ENCODE data around the gene HES3.
"Not testable (repeated sequence)": the region's sequence is repeated elsewhere in the genome, so short reads cannot be mapped to it uniquely, and the experiment has no call there.

HES3 gene

GRCh38 chr1:6211731-6212130 lies 32.2 kb upstream of the HES3 start:
- Histone ChIP-seq H2BK120ac (ENCODE audit: low read depth, low read length) (no peak overlapping the region), H2AFZ (ENCODE audit: low read length) (no peak overlapping the region), H3K23ac (ENCODE audit: low read depth, low read length, poor library complexity) (no peak overlapping the region), H4K91ac (ENCODE audit: low read depth, low read length, poor library complexity) (no peak overlapping the region), H3K4me1 (ENCODE audit: control insufficient read depth in 2 of 2, insufficient read depth in 1 of 2, low read depth in 1 of 2, low read length in 2 of 2) (peaks cover 6 to 12% of the 10 kb centered on the region in 2 donors), H3K4ac (ENCODE audit: low read length) (no peak overlapping the region), H4K8ac (ENCODE audit: low read depth, low read length) (no peak overlapping the region), H3K9me3 (replicated peaks in 1 of 2; ENCODE audit: control insufficient read depth in 2 of 2, insufficient read depth in 1 of 2, low read depth in 1 of 2, low read length in 2 of 2) (peaks cover 0 to 2% of the 10 kb centered on the region in 2 donors), H3K4me3 (ENCODE audit: low read length in 2 of 2) (no peak overlapping the region), H3K36me3 (replicated peaks in 1 of 2; ENCODE audit: control insufficient read depth in 2 of 2, insufficient read depth in 2 of 2, low read length in 2 of 2) (no peaks in the 10 kb centered on the region), H2BK15ac (ENCODE audit: low read length) (no peak overlapping the region), H3K9ac (ENCODE audit: low read depth, low read length, poor library complexity) (no peak overlapping the region), H3K27ac (replicated peaks; ENCODE audit: low read length) (no peak overlapping the region), H3K27me3 (ENCODE audit: control insufficient read depth in 3 of 3, insufficient read depth in 3 of 3, low read depth in 1 of 3, low read length in 3 of 3) (peaks cover 10 to 28% (median 18%) of the 10 kb centered on the region in 3 experiments), H3K14ac (ENCODE audit: low read length) (no peak overlapping the region), H2AK5ac (ENCODE audit: low read depth, low read length) (no peak overlapping the region), H2BK5ac (ENCODE audit: low read length) (no peak overlapping the region), H2BK12ac (ENCODE audit: low read length) (no peak overlapping the region), H3K18ac (ENCODE audit: low read length) (no peak overlapping the region), H3K4me2 (ENCODE audit: insufficient read depth, low read length, poor library complexity, severe bottlenecking) (no peak overlapping the region), H3K79me1 (ENCODE audit: low read depth, low read length) (peaks cover 1% of the 10 kb centered on the region)
- no CpG with 5 or more reads among the region's 16 CpGs for WGBS, 2 donors (ENCODE audit: extremely low coverage in 2 of 2, insufficient read length in 2 of 2, insufficient replicate concordance in 1 of 2)
- no peak for DNase-seq (ENCODE audit: low spot score)

GRCh38 chr1:6212193-6212959 lies 31.6 kb upstream of the HES3 start:
- Histone ChIP-seq H2BK15ac (ENCODE audit: low read length) (no peak overlapping the region), H3K18ac (ENCODE audit: low read length) (no peak overlapping the region), H3K27ac (replicated peaks; ENCODE audit: low read length) (no peak overlapping the region), H2BK5ac (ENCODE audit: low read length) (peak overlapping the region; percentile 43), H2AFZ (ENCODE audit: low read length) (no peak overlapping the region), H2BK120ac (ENCODE audit: low read depth, low read length) (no peak overlapping the region), H3K4me1 (ENCODE audit: control insufficient read depth in 2 of 2, insufficient read depth in 1 of 2, low read depth in 1 of 2, low read length in 2 of 2) (peaks cover 6 to 10% of the 10 kb centered on the region in 2 donors), H3K36me3 (replicated peaks in 1 of 2; ENCODE audit: control insufficient read depth in 2 of 2, insufficient read depth in 2 of 2, low read length in 2 of 2) (no peaks in the 10 kb centered on the region), H3K14ac (ENCODE audit: low read length) (no peak overlapping the region), H3K27me3 (ENCODE audit: control insufficient read depth in 3 of 3, insufficient read depth in 3 of 3, low read depth in 1 of 3, low read length in 3 of 3) (peaks cover 9 to 21% (median 11%) of the 10 kb centered on the region in 3 experiments), H4K91ac (ENCODE audit: low read depth, low read length, poor library complexity) (no peak overlapping the region), H3K9me3 (replicated peaks in 1 of 2; ENCODE audit: control insufficient read depth in 2 of 2, insufficient read depth in 1 of 2, low read depth in 1 of 2, low read length in 2 of 2) (peaks cover 0 to 2% of the 10 kb centered on the region in 2 donors), H3K9ac (ENCODE audit: low read depth, low read length, poor library complexity) (peak overlapping the region; percentile 12), H4K8ac (ENCODE audit: low read depth, low read length) (no peak overlapping the region), H3K4me2 (ENCODE audit: insufficient read depth, low read length, poor library complexity, severe bottlenecking) (no peak overlapping the region), H2BK12ac (ENCODE audit: low read length) (no peak overlapping the region), H2AK5ac (ENCODE audit: low read depth, low read length) (peak overlapping the region; percentile 76), H3K4ac (ENCODE audit: low read length) (no peak overlapping the region), H3K23ac (ENCODE audit: low read depth, low read length, poor library complexity) (peak overlapping the region; percentile 44), H3K4me3 (ENCODE audit: low read length in 2 of 2) (no peak overlapping the region), H3K79me1 (ENCODE audit: low read depth, low read length) (peaks cover 1% of the 10 kb centered on the region)
- DNase-seq (ENCODE audit: low spot score) = no peak
- no CpG with 5 or more reads among the region's 20 CpGs for WGBS, 2 donors (ENCODE audit: extremely low coverage in 2 of 2, insufficient read length in 2 of 2, insufficient replicate concordance in 1 of 2)

GRCh38 chr1:6218375-6219164 lies 25.4 kb upstream of the HES3 start:
- Histone ChIP-seq H3K18ac (ENCODE audit: low read length) (peak overlapping the region; percentile 68), H2AK5ac (ENCODE audit: low read depth, low read length) (no peak overlapping the region), H3K9me3 (replicated peaks in 1 of 2; ENCODE audit: control insufficient read depth in 2 of 2, insufficient read depth in 1 of 2, low read depth in 1 of 2, low read length in 2 of 2) (no peaks in the 10 kb centered on the region), H3K27ac (replicated peaks; ENCODE audit: low read length) (no peak overlapping the region), H4K8ac (ENCODE audit: low read depth, low read length) (peak overlapping the region; percentile 87), H3K27me3 (ENCODE audit: control insufficient read depth in 3 of 3, insufficient read depth in 3 of 3, low read depth in 1 of 3, low read length in 3 of 3) (no peaks in the 10 kb centered on the region), H3K4me2 (ENCODE audit: insufficient read depth, low read length, poor library complexity, severe bottlenecking) (no peak overlapping the region), H3K9ac (ENCODE audit: low read depth, low read length, poor library complexity) (peak overlapping the region; percentile 34), H3K4ac (ENCODE audit: low read length) (no peak overlapping the region), H4K91ac (ENCODE audit: low read depth, low read length, poor library complexity) (no peak overlapping the region), H2BK12ac (ENCODE audit: low read length) (no peak overlapping the region), H3K36me3 (replicated peaks in 1 of 2; ENCODE audit: control insufficient read depth in 2 of 2, insufficient read depth in 2 of 2, low read length in 2 of 2) (peaks cover 10 to 34% of the 10 kb centered on the region in 2 donors), H3K4me1 (ENCODE audit: control insufficient read depth in 2 of 2, insufficient read depth in 1 of 2, low read depth in 1 of 2, low read length in 2 of 2) (peaks cover 0 to 3% of the 10 kb centered on the region in 2 donors), H2BK5ac (ENCODE audit: low read length) (no peak overlapping the region), H3K23ac (ENCODE audit: low read depth, low read length, poor library complexity) (peak overlapping the region; percentile 34), H3K14ac (ENCODE audit: low read length) (peak overlapping the region; percentile 78), H3K4me3 (ENCODE audit: low read length in 2 of 2) (no peak overlapping the region), H2BK120ac (ENCODE audit: low read depth, low read length) (peak overlapping the region; percentile 16), H2AFZ (ENCODE audit: low read length) (no peak overlapping the region), H3K79me1 (ENCODE audit: low read depth, low read length) (no peaks in the 10 kb centered on the region), H2BK15ac (ENCODE audit: low read length) (no peak overlapping the region)
- WGBS, 2 donors (ENCODE audit: extremely low coverage in 2 of 2, insufficient read length in 2 of 2, insufficient replicate concordance in 1 of 2) = no CpG with 5 or more reads among the region's 16 CpGs
- DNase-seq (ENCODE audit: low spot score) = no peak

- H3K36me3 ChIP-seq (replicated peaks in 1 of 2; ENCODE audit: control insufficient read depth in 2 of 2, insufficient read depth in 2 of 2, low read length in 2 of 2) = peaks cover 18 to 45% of the 10 kb centered on the region in 2 donors
Measured at GRCh38 chr1:6219641-6220040, 24.3 kb upstream of the HES3 start.

More at GRCh38 chr1:6219641-6220040, 24.3 kb upstream of the HES3 start:
- not testable (repeated sequence) for H2BK12ac ChIP-seq (ENCODE audit: low read length); H4K8ac ChIP-seq (ENCODE audit: low read depth, low read length); H3K4ac ChIP-seq (ENCODE audit: low read length); H3K18ac ChIP-seq (ENCODE audit: low read length); H4K91ac ChIP-seq (ENCODE audit: low read depth, low read length, poor library complexity); H3K4me2 ChIP-seq (ENCODE audit: insufficient read depth, low read length, poor library complexity, severe bottlenecking); H3K27me3 ChIP-seq (ENCODE audit: control insufficient read depth in 3 of 3, insufficient read depth in 3 of 3, low read depth in 1 of 3, low read length in 3 of 3); H3K9me3 ChIP-seq (replicated peaks in 1 of 2; ENCODE audit: control insufficient read depth in 2 of 2, insufficient read depth in 1 of 2, low read depth in 1 of 2, low read length in 2 of 2); H3K79me1 ChIP-seq (ENCODE audit: low read depth, low read length); H3K23ac ChIP-seq (ENCODE audit: low read depth, low read length, poor library complexity); H2AK5ac ChIP-seq (ENCODE audit: low read depth, low read length); H2AFZ ChIP-seq (ENCODE audit: low read length); H3K27ac ChIP-seq (replicated peaks; ENCODE audit: low read length); H2BK120ac ChIP-seq (ENCODE audit: low read depth, low read length); H3K9ac ChIP-seq (ENCODE audit: low read depth, low read length, poor library complexity); H2BK5ac ChIP-seq (ENCODE audit: low read length); H3K4me3 ChIP-seq (ENCODE audit: low read length in 2 of 2); H3K14ac ChIP-seq (ENCODE audit: low read length); H3K4me1 ChIP-seq (ENCODE audit: control insufficient read depth in 2 of 2, insufficient read depth in 1 of 2, low read depth in 1 of 2, low read length in 2 of 2); H2BK15ac ChIP-seq (ENCODE audit: low read length); DNase-seq (ENCODE audit: low spot score)
- no CpG with 5 or more reads among the region's 11 CpGs for WGBS, 2 donors (ENCODE audit: extremely low coverage in 2 of 2, insufficient read length in 2 of 2, insufficient replicate concordance in 1 of 2)
